NT2/D1 (cell line): ENCODE results near the gene WBP11.

Experiments used
- SUZ12 ChIP-seq: IDR thresholded peaks from 2 replicates; pipeline ENCODE4 v1.6.1; 2011; ENCODE audit not compliant: insufficient read length, insufficient read depth; ENCODE audit errors: extremely low read depth
- YY1 ChIP-seq: IDR thresholded peaks from 2 replicates; pipeline ENCODE4 v1.6.1; 2011; ENCODE audit not compliant: insufficient read length, insufficient read depth
- ZNF274 ChIP-seq: IDR thresholded peaks from 2 replicates; pipeline ENCODE4 v1.6.1; 2011; ENCODE audit warnings: mild to moderate bottlenecking, low read depth, low read length

GRCh38 chr12:14785568-14785967, 17.7 kb downstream of the WBP11 start:
- TF ChIP-seq ZNF274 (no peak), YY1 (no peak), SUZ12 (no peak)
